Activated CD4-positive, alpha-beta T cell treated with anti-CD3 and anti-CD28 coated beads, Interleukin-2, amount 10 ng/mL, durations not matched to agents 7 days and 5 days (primary cell): ENCODE measurements around the gene ADAM12. TPM values are rescaled to one million over a fixed set of nuclear protein-coding genes. Genes with fewer than 3 reads are reported as not detected.

Source experiments
- CTCF ChIA-PET: fragments of 350-600 bp; sonication (Branson Sonifier 250); formaldehyde crosslinking; loops from one replicate; lab custom pipeline; 2021; ENCODE audit warnings: antibody characterized with exemption; lab: Charles Lee
- POLR2A ChIA-PET: fragments of 350-600 bp; sonication (Branson Sonifier 250); formaldehyde crosslinking; loops from one replicate; lab custom pipeline; 2021; ENCODE audit warnings: antibody characterized with exemption; lab: Charles Lee
- DNase-seq: peaks from one replicate; pipeline ENCODE4 v3.0.0-alpha.2; 2020
- H3K27ac Mint-ChIP-seq: one replicate; pipeline ENCODE4 v1.8.0; 2021; ENCODE audit warnings: mild to moderate bottlenecking, moderate library complexity, mixed read lengths
- H3K27me3 Mint-ChIP-seq: one replicate; pipeline ENCODE4 v1.8.0; 2021; ENCODE audit warnings: mixed read lengths
- H3K36me3 Mint-ChIP-seq: one replicate; pipeline ENCODE4 v1.8.0; 2021; ENCODE audit warnings: low read depth, mixed read lengths
- H3K4me1 Mint-ChIP-seq: one replicate; pipeline ENCODE4 v1.8.0; 2021; ENCODE audit warnings: mixed read lengths
- H3K4me3 Mint-ChIP-seq: one replicate; pipeline ENCODE4 v1.8.0; 2021; ENCODE audit warnings: mild to moderate bottlenecking, moderate library complexity, mixed read lengths
- H3K9me3 Mint-ChIP-seq: one replicate; pipeline ENCODE4 v1.8.0; 2021; ENCODE audit warnings: mixed read lengths
- total RNA-seq, 2 experiments: library from RNA; stranded (reverse); gene quantifications; one replicate each; pipeline ENCODE4 v1.2.3, GENCODE V29; 2021

Gene ADAM12
- total RNA-seq, 2 experiments from 2014 or later: 0.45 to 0.65 TPM

DNA sequence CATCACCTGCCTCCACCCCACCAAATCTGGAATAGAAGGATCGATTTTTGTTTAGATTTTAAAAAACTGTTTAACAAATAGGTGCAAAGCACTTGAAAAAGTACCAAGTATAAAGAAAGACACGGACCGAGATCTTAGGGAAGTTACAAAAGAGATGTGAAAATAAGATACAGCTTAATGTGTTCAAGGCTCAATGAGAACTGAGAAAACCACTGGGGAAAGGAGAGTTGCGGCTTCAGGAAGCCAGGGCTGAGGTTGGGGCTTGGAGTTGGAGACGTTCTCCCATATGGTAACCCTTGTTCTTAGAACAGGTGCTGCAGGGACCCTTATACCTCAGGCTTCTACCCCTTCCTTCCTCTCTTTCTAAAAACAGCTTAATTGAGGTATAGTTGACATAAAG is 351.8 kb downstream of the ADAM12 start:
- ChIA-PET POLR2A (no interaction called here), CTCF (no interaction called here)
- no peak for DNase-seq
- no peak overlapping the region for H3K4me3 Mint-ChIP-seq
- H3K27me3 Mint-ChIP-seq: no peaks in the 10 kb centered on the region
- H3K9me3 Mint-ChIP-seq: peaks cover 2% of the 10 kb centered on the region
- H3K36me3 Mint-ChIP-seq: no peaks in the 10 kb centered on the region
- peaks cover 5% of the 10 kb centered on the region for H3K4me1 Mint-ChIP-seq
- no peak overlapping the region for H3K27ac Mint-ChIP-seq

DNA sequence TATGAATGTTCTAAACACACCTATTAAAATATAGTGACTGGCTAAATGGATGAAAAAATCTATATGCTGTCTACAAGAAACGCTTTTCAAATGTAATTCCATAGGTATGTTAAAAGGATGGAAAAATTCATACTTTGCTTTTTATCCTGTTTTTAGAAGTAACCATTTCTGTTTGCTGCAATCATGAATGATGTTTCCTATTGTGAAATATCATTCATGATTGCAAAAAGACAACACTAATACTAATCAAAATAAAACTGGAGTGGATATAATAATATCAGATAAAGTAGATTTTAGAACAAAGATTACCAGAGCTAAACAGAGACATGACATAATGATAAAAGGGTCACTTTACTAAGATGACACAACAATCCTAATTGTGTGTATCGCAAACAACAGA is 353.7 kb downstream of the ADAM12 start:
- no peaks in the 10 kb centered on the region for H3K4me1 Mint-ChIP-seq
- no peak overlapping the region for H3K27ac Mint-ChIP-seq
- CTCF ChIA-PET: no interaction called here

DNA sequence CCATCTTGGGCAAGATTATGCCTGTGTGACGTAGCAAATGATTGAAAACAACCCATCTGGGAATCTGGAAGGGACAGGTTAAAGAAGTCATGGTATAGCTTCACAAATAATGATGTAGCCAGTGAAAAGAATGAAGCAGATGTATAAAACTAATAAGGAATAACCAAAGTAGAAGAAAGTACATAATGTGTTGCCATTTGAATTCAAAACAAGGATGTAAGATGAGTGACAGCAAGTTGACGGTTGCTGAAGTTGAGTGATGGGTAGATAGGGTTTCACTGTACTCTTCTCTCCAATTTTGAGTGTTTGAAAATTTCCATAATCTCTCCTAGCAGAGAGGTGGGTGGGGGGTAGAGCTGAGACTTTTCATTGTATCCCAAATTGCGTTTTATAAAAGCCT is 358.3 kb downstream of the ADAM12 start:
- peaks cover 2% of the 10 kb centered on the region for H3K9me3 Mint-ChIP-seq
- ChIA-PET CTCF (interaction anchor here (1.8 kb wide), 1 partner anchor 9 kb away, joined by 6 read pairs; no protein-coding TSS in a partner anchor), POLR2A (no interaction called here)
- no peak for DNase-seq
- no peaks in the 10 kb centered on the region for H3K4me1 Mint-ChIP-seq
- no peaks in the 10 kb centered on the region for H3K36me3 Mint-ChIP-seq
- H3K27ac Mint-ChIP-seq: no peak overlapping the region
- H3K4me3 Mint-ChIP-seq: no peak overlapping the region
- H3K27me3 Mint-ChIP-seq: no peaks in the 10 kb centered on the region

More for the DNA sequence above, 353.7 kb downstream of the ADAM12 start:
- Mint-ChIP-seq H3K36me3 (no peaks in the 10 kb centered on the region), H3K9me3 (peaks cover 2% of the 10 kb centered on the region), H3K4me3 (no peak overlapping the region), H3K27me3 (no peaks in the 10 kb centered on the region)
- DNase-seq: no peak
- POLR2A ChIA-PET: no interaction called here

DNA sequence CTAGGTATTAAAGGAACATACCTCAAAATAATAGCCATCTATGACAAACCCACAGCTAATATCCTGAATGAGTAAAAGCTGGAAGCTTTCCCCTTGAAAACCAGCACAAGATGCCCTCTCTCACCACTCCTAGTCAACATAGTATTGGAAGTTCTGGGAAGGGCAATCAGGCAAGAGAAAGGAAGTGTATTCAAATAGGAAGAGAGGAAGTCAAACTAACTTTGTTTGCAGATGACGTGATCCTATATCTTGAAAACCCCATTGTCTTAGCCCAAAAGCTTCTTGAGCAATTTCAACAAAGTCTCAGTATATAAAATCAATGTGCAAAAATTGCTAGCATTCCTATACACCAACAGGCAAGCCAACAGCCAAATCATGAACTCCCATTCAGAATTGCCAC is 360.6 kb downstream of the ADAM12 start:
- Mint-ChIP-seq H3K27ac (no peak overlapping the region), H3K36me3 (no peaks in the 10 kb centered on the region), H3K27me3 (no peaks in the 10 kb centered on the region), H3K4me1 (no peaks in the 10 kb centered on the region), H3K9me3 (no peaks in the 10 kb centered on the region), H3K4me3 (no peak overlapping the region)
- CTCF ChIA-PET: interaction anchor here (0.9 kb wide), 1 partner anchor 15 kb away, joined by 3 read pairs; no protein-coding TSS in a partner anchor
- POLR2A ChIA-PET: no interaction called here
- no peak for DNase-seq

DNA sequence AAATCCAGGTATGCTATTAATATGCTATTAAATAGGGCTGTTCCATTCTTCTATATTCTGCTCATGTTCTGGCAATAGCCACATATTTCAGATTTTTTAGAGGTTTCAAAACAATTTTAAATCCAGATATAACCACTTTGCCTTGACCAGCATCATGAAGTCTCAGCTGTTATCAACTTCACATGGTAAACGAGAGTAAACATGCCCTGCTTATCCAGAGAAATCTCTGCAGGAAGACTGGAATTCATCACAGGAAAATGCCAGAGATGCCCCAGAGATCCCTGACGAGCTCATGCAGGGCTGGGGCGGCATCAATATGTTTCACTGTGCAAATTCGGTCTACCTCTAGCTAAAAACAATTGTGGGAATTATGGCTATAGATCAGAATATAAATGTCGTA is 365.4 kb downstream of the ADAM12 start:
- no peaks in the 10 kb centered on the region for H3K9me3 Mint-ChIP-seq
- no peaks in the 10 kb centered on the region for H3K27me3 Mint-ChIP-seq
- no peak for DNase-seq
- no peaks in the 10 kb centered on the region for H3K4me1 Mint-ChIP-seq
- POLR2A ChIA-PET: no interaction called here
- CTCF ChIA-PET: no interaction called here
- no peak overlapping the region for H3K4me3 Mint-ChIP-seq
- no peaks in the 10 kb centered on the region for H3K36me3 Mint-ChIP-seq
- H3K27ac Mint-ChIP-seq: no peak overlapping the region

DNA sequence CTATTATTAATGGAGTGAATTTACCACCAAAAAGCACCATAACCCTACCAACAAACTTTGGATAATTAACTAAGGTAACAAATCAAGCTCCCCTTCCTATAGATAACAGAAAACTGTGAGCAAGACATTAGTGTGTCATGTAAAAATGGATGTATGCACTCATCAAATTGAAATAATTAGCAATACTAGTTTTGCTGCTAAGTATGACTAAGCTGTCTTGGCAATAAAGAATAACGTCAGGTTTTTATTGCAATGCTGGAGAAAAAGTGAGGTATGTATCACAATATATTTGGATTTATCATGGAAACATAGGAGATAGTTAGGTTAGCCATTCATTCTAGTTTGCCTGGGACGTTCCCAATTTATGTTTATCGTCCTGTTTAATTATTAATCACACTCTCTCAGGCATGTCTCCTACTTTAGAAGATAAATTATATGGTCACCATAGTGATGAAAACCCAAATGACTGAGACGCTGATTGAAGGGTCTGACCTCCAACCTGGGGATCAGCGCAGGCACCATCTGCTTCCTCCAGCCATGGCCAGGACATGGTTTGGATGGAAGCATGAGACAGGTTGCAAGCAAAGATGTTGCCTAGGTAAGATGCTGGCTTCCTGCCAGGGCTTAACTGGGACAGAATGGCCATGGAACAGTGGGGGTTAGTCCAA is 366.3 kb downstream of the ADAM12 start:
- Mint-ChIP-seq H3K4me1 (no peaks in the 10 kb centered on the region), H3K4me3 (no peak overlapping the region), H3K27ac (no peak overlapping the region), H3K36me3 (no peaks in the 10 kb centered on the region), H3K9me3 (no peaks in the 10 kb centered on the region), H3K27me3 (no peaks in the 10 kb centered on the region)
- DNase-seq: no peak
- POLR2A ChIA-PET: no interaction called here
- CTCF ChIA-PET: no interaction called here

DNA sequence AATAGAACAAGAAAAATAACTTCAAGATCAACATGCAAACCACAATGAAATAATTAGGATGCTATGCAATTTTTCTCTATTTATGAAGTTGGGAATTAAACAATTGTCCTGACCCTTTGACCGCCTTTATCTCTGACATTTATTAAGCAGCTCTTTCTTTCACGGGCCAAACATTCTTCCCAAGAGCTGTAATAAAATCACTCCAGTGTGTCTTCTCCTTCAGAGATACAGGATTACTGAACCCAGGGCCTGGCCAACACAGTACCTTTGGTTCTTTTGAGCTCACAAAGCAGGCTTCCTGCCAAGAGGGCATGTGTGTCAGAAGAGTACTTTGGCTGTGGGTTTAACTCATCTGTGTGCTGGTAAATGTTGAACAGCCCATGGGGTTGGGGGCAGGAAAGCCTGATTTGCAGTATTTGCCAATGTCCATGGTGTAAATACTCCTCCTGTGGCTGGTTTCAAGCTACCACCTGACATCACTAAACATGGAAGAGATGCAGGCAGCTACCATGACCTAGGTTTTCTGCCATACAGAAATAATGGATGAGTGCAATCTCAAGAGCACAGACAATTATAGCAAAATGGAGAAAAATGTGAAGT is 370.2 kb downstream of the ADAM12 start:
- no peak overlapping the region for H3K27ac Mint-ChIP-seq

DNA sequence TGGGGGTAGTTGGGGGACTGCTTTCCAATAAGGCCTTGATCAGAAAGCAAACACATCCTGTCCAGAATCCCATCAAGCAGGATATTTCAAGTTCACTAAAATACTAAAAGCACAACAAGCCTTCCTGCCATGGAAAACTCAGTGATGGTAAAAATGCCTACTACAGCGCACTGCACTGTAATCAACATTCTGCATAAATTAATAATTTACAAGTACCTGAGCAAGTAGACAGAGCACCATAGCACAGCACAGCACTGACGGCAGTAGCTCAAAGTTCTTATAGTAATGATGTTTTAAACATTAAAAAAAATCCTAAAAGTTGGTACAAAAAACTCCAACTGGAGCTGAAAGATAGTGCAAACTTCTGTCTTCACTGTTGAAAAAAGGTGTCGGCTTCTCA is 371.4 kb downstream of the ADAM12 start:
- no peaks in the 10 kb centered on the region for H3K36me3 Mint-ChIP-seq
- no peak overlapping the region for H3K27ac Mint-ChIP-seq
- no peaks in the 10 kb centered on the region for H3K27me3 Mint-ChIP-seq
- no peaks in the 10 kb centered on the region for H3K4me1 Mint-ChIP-seq
- no peak overlapping the region for H3K4me3 Mint-ChIP-seq
- no peaks in the 10 kb centered on the region for H3K9me3 Mint-ChIP-seq
- ChIA-PET CTCF (interaction anchor here (0.9 kb wide), 1 partner anchor 9 kb away, joined by 3 read pairs; no protein-coding TSS in a partner anchor), POLR2A (no interaction called here)
- no peak for DNase-seq

More for the DNA sequence above, 370.2 kb downstream of the ADAM12 start:
- CTCF ChIA-PET: interaction anchor here (0.8 to 0.9 kb wide), 2 partner anchors 9 to 10 kb away, joined by 3 read pairs; no protein-coding TSS in a partner anchor
- H3K36me3 Mint-ChIP-seq: no peaks in the 10 kb centered on the region
- no peak overlapping the region for H3K4me3 Mint-ChIP-seq
- H3K9me3 Mint-ChIP-seq: no peaks in the 10 kb centered on the region
- H3K4me1 Mint-ChIP-seq: no peaks in the 10 kb centered on the region
- H3K27me3 Mint-ChIP-seq: no peaks in the 10 kb centered on the region
- DNase-seq: no peak
- POLR2A ChIA-PET: no interaction called here

DNA sequence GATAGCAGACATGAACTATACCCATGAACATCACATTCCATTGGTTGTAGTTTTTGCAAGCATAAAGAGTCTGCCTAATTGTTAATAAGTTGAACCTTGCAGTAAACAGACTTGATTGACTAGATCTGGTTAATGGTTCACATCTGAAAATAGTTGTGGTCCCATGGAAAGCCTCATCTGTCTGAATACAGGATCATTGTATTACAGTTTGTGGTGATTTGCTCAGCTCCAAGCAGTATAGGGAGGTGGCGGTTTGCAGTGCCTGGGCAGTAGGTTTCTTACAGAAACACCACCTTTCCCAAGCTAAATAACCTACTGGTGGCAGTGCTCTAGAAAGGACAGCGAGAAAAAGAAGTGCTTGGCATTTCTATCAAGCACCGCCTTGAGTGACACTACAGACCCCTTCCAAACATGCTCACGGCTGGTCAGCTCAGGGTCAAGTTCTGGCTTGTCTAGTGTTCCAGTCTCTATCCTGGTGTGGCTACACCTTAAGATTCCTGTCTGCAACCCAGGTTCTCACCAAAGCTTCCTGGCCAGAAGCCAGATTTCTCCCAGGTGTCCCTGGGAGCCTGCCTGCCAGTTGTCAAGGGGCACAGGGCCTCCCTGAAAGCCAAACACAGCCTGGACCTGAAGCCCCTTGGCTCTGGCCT is 372.0 kb downstream of the ADAM12 start:
- Mint-ChIP-seq H3K36me3 (no peaks in the 10 kb centered on the region), H3K4me3 (no peak overlapping the region), H3K27ac (no peak overlapping the region), H3K27me3 (no peaks in the 10 kb centered on the region), H3K4me1 (no peaks in the 10 kb centered on the region), H3K9me3 (no peaks in the 10 kb centered on the region)
- DNase-seq: no peak
- ChIA-PET CTCF (no interaction called here), POLR2A (no interaction called here)

DNA sequence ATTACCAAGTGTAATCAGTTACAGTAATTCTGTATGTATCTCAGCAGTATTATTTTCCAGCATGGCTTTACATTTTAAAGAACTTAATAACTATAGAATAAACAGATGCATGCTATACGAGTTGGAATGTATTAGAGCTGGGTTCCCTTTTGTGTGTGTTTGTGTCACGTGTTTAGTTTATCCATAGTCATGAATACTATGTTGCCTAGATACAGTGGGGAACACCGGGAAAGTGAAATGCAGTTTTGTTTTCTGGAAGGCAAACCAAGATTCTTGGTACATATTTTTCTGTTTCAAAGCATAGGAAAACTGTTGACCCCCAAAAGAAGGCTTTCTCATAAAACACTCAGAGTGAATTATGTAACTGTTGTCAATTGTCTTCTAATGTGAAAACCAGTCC is 372.9 kb downstream of the ADAM12 start:
- CTCF ChIA-PET: no interaction called here
- POLR2A ChIA-PET: no interaction called here
- no peaks in the 10 kb centered on the region for H3K9me3 Mint-ChIP-seq

DNA sequence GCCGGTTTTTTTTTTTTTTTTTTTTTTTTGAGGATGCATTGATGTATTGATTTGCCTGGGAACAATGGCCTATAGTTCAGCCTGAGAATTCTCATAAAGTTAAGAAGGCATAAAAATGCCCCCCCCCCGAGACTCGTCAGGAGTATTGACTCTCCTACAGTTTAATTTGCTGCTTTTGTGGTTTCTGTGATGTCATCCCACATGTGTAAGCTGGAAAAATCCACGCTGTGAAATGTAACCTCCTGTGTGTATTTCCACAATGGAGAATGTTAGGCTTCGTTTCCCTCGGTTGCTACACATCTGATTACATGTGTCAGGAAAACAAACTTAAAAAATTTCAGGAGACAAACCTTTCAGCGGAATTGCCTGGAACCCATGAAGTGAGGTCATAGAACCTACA is 374.0 kb downstream of the ADAM12 start:
- H3K4me1 Mint-ChIP-seq: no peaks in the 10 kb centered on the region

More for the DNA sequence above, 372.9 kb downstream of the ADAM12 start:
- no peak for DNase-seq
- no peak overlapping the region for H3K4me3 Mint-ChIP-seq
- no peaks in the 10 kb centered on the region for H3K4me1 Mint-ChIP-seq
- no peaks in the 10 kb centered on the region for H3K36me3 Mint-ChIP-seq
- no peak overlapping the region for H3K27ac Mint-ChIP-seq
- no peaks in the 10 kb centered on the region for H3K27me3 Mint-ChIP-seq

DNA sequence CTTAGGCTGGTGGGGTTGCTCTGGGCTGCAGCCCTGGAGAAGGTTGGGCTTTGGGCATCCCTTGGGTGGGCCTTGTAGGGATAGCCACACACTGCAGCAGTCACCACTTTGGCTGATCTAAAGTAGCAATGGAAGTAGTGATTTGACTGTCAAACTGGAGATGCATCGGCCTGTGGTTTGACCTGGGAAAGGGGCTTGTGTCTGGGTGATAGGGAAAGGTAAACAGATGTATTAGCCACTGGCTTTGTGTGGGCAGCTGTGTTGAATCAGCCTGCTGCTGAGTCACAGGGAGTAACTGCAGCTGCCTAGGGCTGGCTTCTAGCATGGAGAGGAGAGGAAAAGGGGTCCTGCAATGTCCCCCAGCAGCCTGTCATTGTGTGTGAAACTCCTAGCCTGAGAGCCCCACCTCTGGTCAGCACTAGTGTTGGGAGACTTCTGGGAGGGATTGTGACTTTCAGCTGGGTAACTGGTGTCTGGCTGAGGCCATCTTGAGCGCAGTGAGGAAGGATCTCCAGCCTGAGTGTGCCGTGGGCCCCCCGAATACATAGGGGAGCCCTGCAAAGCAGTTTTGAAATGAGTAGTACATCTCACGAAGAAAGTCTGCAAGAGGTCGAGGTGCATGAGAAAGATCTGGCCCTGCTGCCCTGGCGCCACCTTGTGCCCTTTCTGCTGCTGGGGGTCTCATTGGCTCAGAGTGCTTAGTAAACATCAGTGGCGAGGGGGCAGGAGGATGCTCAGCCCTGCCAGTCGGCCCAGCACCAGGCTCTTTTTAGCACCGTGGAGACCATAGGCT is 374.6 kb downstream of the ADAM12 start:
- CTCF ChIA-PET: no interaction called here

More for the DNA sequence above, 374.0 kb downstream of the ADAM12 start:
- no peak overlapping the region for H3K4me3 Mint-ChIP-seq
- H3K27me3 Mint-ChIP-seq: no peaks in the 10 kb centered on the region
- ChIA-PET POLR2A (no interaction called here), CTCF (no interaction called here)
- no peaks in the 10 kb centered on the region for H3K9me3 Mint-ChIP-seq
- no peak for DNase-seq
- H3K27ac Mint-ChIP-seq: no peak overlapping the region
- H3K36me3 Mint-ChIP-seq: no peaks in the 10 kb centered on the region

DNA sequence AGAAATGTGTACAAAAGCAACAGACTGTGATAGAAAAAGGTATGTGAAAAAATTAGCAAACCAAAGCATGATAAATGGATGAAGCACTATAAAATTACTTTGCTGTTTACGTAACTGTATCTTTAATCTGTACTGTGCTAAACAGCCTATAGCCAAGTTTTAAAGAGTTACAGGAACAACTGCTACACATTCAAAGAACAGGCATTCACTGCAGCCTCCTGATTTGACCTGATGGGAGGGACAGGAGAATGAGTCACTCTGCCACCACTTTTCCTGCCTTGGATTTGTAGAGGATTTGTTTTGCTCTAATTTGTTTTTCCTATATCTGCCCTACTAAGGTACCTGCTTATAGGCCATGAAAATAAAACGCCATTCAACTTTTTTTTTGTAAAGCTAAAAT is 375.8 kb downstream of the ADAM12 start:
- Mint-ChIP-seq H3K27ac (no peak overlapping the region), H3K9me3 (no peaks in the 10 kb centered on the region), H3K4me3 (no peak overlapping the region), H3K27me3 (no peaks in the 10 kb centered on the region), H3K36me3 (no peaks in the 10 kb centered on the region), H3K4me1 (no peaks in the 10 kb centered on the region)
- ChIA-PET POLR2A (no interaction called here), CTCF (no interaction called here)
- DNase-seq: no peak

More for the DNA sequence above, 374.6 kb downstream of the ADAM12 start:
- Mint-ChIP-seq H3K4me3 (no peak overlapping the region), H3K27ac (no peak overlapping the region), H3K36me3 (no peaks in the 10 kb centered on the region), H3K9me3 (no peaks in the 10 kb centered on the region), H3K27me3 (no peaks in the 10 kb centered on the region), H3K4me1 (no peaks in the 10 kb centered on the region)
- POLR2A ChIA-PET: no interaction called here
- DNase-seq: no peak
